Measurements from ENCODE around the gene SEL1L. TPM values are rescaled to one million over a fixed set of nuclear protein-coding genes. Genes with fewer than 3 reads are reported as not detected.

The SEL1L gene
- total RNA-seq, 2 experiments from 2014 or later = 48.9 to 51.3 TPM

DNA sequence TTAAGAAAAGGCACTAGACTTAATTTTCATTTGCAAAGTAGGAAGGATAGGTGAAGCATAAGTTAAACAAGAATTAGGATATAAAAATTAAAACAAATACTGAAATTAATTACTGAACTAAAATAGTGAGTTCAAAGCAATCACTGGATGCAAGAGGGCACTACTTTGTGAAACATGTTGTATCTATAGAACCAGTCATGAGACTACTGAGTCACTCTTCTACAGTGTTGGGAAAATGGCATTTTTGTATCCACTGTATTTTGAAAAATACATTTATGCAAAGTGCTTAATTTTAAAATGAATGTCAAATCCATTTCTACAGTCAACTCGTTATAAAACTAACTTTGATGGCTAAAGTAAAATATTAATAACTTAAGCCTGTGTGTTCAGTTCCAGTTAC lies 47.9 kb downstream of the SEL1L start:
- no peak overlapping the region for H3K27ac Mint-ChIP-seq
- H3K9me3 Mint-ChIP-seq (ENCODE audit: insufficient read depth) = no peaks in the 10 kb centered on the region
- peaks cover 59% of the 10 kb centered on the region for H3K36me3 Mint-ChIP-seq (ENCODE audit: low read depth)
- ChIA-PET CTCF (interaction anchor here (1.2 to 2.4 kb wide), 2 partner anchors 14 to 21 kb away, joined by 4 to 14 read pairs; no protein-coding TSS in a partner anchor), POLR2A (no interaction called here)
- ATAC-seq (no peak), DNase-seq (no peak)
- H3K27me3 Mint-ChIP-seq (ENCODE audit: low read depth) = no peaks in the 10 kb centered on the region
- no peak overlapping the region for H3K4me3 Mint-ChIP-seq
- H3K4me1 Mint-ChIP-seq (ENCODE audit: low read depth) = peaks cover 8% of the 10 kb centered on the region

GRCh38 chr14:81485372-81485771 lies 48.3 kb downstream of the SEL1L start:
- Mint-ChIP-seq H3K4me3 (no peak overlapping the region), H3K36me3 (ENCODE audit: low read depth) (peaks cover 59% of the 10 kb centered on the region), H3K9me3 (ENCODE audit: insufficient read depth) (no peaks in the 10 kb centered on the region), H3K4me1 (ENCODE audit: low read depth) (peaks cover 10% of the 10 kb centered on the region), H3K27ac (peak overlapping the region; percentile 24), H3K27me3 (ENCODE audit: low read depth) (no peaks in the 10 kb centered on the region)
- POLR2A ChIA-PET = no interaction called here
- peak; percentile 39 for DNase-seq
- CTCF ChIA-PET = interaction anchor here (1.2 to 2.4 kb wide), 2 partner anchors 13 to 20 kb away, joined by 4 to 14 read pairs; no protein-coding TSS in a partner anchor
- ATAC-seq = peak; percentile 49

GRCh38 chr14:81484120-81484519 lies 49.5 kb downstream of the SEL1L start:
- CTCF ChIA-PET = interaction anchor here (2.4 kb wide), 1 partner anchor 19 kb away, joined by 14 read pairs; no protein-coding TSS in a partner anchor
- no peaks in the 10 kb centered on the region for H3K27me3 Mint-ChIP-seq (ENCODE audit: low read depth)

DNA sequence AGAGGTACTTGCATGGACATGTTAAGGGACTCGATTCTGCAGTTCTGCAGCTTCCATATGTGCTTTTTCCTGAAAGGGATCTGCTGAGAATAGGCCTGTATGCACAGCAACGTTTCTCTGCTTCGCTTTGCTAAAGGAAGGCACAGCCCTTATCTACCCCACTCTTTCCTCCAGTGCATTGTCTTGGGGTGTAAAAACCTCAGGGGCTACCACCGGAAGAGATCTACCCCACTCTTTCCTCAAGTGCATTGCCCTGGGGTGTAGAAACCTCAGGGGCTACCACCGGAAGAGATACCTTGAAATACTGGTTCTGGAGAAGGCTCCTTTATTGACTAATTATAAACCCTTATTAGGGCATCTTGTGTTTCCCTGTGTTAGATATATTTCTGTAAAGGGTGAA lies 52.9 kb downstream of the SEL1L start:
- peaks cover 18% of the 10 kb centered on the region for H3K4me1 Mint-ChIP-seq (ENCODE audit: low read depth)
- peaks cover 57% of the 10 kb centered on the region for H3K36me3 Mint-ChIP-seq (ENCODE audit: low read depth)
- H3K4me3 Mint-ChIP-seq = no peak overlapping the region
- no peaks in the 10 kb centered on the region for H3K9me3 Mint-ChIP-seq (ENCODE audit: insufficient read depth)
- no peaks in the 10 kb centered on the region for H3K27me3 Mint-ChIP-seq (ENCODE audit: low read depth)
- DNase-seq = no peak
- peak; percentile 69 for ATAC-seq
- H3K27ac Mint-ChIP-seq = no peak overlapping the region
- POLR2A ChIA-PET = no interaction called here
- CTCF ChIA-PET = no interaction called here

More at GRCh38 chr14:81484120-81484519, 49.5 kb downstream of the SEL1L start:
- ATAC-seq = no peak
- POLR2A ChIA-PET = no interaction called here
- Mint-ChIP-seq H3K36me3 (ENCODE audit: low read depth) (peaks cover 59% of the 10 kb centered on the region), H3K9me3 (ENCODE audit: insufficient read depth) (no peaks in the 10 kb centered on the region), H3K4me3 (no peak overlapping the region), H3K27ac (no peak overlapping the region), H3K4me1 (ENCODE audit: low read depth) (peaks cover 12% of the 10 kb centered on the region)
- DNase-seq = no peak

DNA sequence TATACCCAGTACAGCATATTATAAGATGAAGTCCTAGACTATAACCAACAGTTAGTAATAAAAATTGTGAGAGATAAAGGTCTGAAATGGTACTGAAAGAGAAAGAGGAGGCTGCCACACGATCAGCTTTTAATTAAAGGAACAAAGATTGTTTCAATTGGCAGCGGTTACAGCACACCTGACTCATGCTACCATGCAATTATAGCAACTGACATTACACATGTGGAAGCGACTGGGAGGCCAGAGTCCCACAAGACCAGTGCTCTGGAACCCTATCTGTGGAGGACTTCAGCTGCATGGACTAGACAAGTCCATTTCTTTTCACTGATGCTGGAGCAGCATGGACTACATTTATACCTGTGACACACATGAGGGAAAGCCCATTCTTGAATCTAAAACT lies 55.2 kb downstream of the SEL1L start:
- Mint-ChIP-seq H3K4me3 (no peak overlapping the region), H3K4me1 (ENCODE audit: low read depth) (peaks cover 33% of the 10 kb centered on the region), H3K27ac (no peak overlapping the region), H3K27me3 (ENCODE audit: low read depth) (no peaks in the 10 kb centered on the region), H3K9me3 (ENCODE audit: insufficient read depth) (no peaks in the 10 kb centered on the region), H3K36me3 (ENCODE audit: low read depth) (peaks cover 55% of the 10 kb centered on the region)
- ATAC-seq (no peak), DNase-seq (no peak)
- CTCF ChIA-PET = interaction anchor here (1.0 kb wide), 1 partner anchor 9 kb away, joined by 4 read pairs; no protein-coding TSS in a partner anchor
- POLR2A ChIA-PET = no interaction called here

GRCh38 chr14:81476816-81477215 lies 56.8 kb downstream of the SEL1L start:
- no peak overlapping the region for H3K27ac Mint-ChIP-seq
- H3K4me3 Mint-ChIP-seq = no peak overlapping the region
- ChIA-PET POLR2A (no interaction called here), CTCF (interaction anchor here (2.1 kb wide), 1 partner anchor 12 kb away, joined by 13 read pairs; no protein-coding TSS in a partner anchor)
- H3K4me1 Mint-ChIP-seq (ENCODE audit: low read depth) = peaks cover 48% of the 10 kb centered on the region
- no peaks in the 10 kb centered on the region for H3K27me3 Mint-ChIP-seq (ENCODE audit: low read depth)
- peaks cover 65% of the 10 kb centered on the region for H3K36me3 Mint-ChIP-seq (ENCODE audit: low read depth)
- no peaks in the 10 kb centered on the region for H3K9me3 Mint-ChIP-seq (ENCODE audit: insufficient read depth)
- ATAC-seq = no peak
- no peak for DNase-seq

GRCh38 chr14:81474685-81475324 lies 58.8 kb downstream of the SEL1L start:
- H3K9me3 Mint-ChIP-seq (ENCODE audit: insufficient read depth) = no peaks in the 10 kb centered on the region
- DNase-seq = no peak
- H3K27me3 Mint-ChIP-seq (ENCODE audit: low read depth) = no peaks in the 10 kb centered on the region
- H3K36me3 Mint-ChIP-seq (ENCODE audit: low read depth) = peaks cover 71% of the 10 kb centered on the region
- peak; percentile 37 for ATAC-seq
- peak overlapping the region; percentile 93 for H3K27ac Mint-ChIP-seq
- ChIA-PET POLR2A (no interaction called here), CTCF (interaction anchor here (2.7 kb wide), 1 partner anchor 10 kb away, joined by 17 read pairs; no protein-coding TSS in a partner anchor)
- H3K4me1 Mint-ChIP-seq (ENCODE audit: low read depth) = peaks cover 62% of the 10 kb centered on the region
- peak overlapping the region; percentile 63 for H3K4me3 Mint-ChIP-seq

- peaks cover 68% of the 10 kb centered on the region for H3K36me3 Mint-ChIP-seq (ENCODE audit: low read depth)
- peak overlapping the region; percentile 63 for H3K4me3 Mint-ChIP-seq
- H3K4me1 Mint-ChIP-seq (ENCODE audit: low read depth) = peaks cover 65% of the 10 kb centered on the region
- DNase-seq = no peak
- H3K27me3 Mint-ChIP-seq (ENCODE audit: low read depth) = no peaks in the 10 kb centered on the region
- POLR2A ChIA-PET = no interaction called here
- peak overlapping the region; percentile 93 for H3K27ac Mint-ChIP-seq
- ATAC-seq = peak; percentile 77
- H3K9me3 Mint-ChIP-seq (ENCODE audit: insufficient read depth) = no peaks in the 10 kb centered on the region
- CTCF ChIA-PET = interaction anchor here (2.7 kb wide), 1 partner anchor 10 kb away, joined by 17 read pairs; no protein-coding TSS in a partner anchor
Measured at GRCh38 chr14:81474148-81474492, 59.5 kb downstream of the SEL1L start.

DNA sequence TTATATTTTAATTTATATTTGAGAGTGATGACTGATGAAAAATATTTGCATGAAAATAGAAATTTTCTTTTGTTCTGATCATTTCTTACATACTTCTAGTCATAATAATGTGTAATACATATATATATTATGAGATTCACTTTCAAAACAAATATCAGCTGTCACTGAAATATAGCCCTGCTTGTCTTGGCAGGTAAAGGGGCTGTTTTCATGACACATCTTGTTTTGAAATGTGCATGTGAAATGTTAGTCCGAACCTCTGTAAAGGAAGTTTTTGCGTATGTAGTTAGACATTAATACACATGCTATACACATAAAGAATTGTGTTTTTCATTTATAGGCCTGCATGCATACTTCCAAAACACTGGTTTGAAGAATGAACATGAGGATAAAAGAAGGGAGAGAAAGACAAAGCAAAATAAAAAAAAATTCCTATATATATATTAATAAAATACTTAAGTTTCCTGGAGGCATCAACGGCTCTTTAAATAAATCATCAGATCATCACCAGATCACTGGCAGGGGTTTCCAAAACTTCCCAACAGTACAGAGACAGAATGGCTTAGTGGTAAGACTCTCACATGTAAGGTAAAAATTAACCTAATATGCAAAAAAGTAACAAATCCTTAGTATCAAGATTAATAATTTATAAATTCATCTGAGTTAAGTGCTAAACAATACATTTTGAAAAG lies 60.1 kb downstream of the SEL1L start:
- Mint-ChIP-seq H3K27me3 (ENCODE audit: low read depth) (no peaks in the 10 kb centered on the region), H3K36me3 (ENCODE audit: low read depth) (peaks cover 63% of the 10 kb centered on the region)
- CTCF ChIA-PET = interaction anchor here (2.7 kb wide), 1 partner anchor 9 kb away, joined by 17 read pairs; no protein-coding TSS in a partner anchor

GRCh38 chr14:81472096-81472800 lies 61.4 kb downstream of the SEL1L start:
- ChIA-PET CTCF (interaction anchor here (0.9 to 2.7 kb wide), 5 partner anchors 8 to 485 kb away, joined by 3 to 17 read pairs (median 4); no protein-coding TSS in a partner anchor), POLR2A (interaction anchor here (1.4 to 2.8 kb wide), 2 partner anchors 7 to 251 kb away, joined by 4 to 8 read pairs; partner anchors contain the start of gene GTF2A1)
- Mint-ChIP-seq H3K4me3 (no peak overlapping the region), H3K27me3 (ENCODE audit: low read depth) (no peaks in the 10 kb centered on the region), H3K36me3 (ENCODE audit: low read depth) (peaks cover 57% of the 10 kb centered on the region), H3K9me3 (ENCODE audit: insufficient read depth) (no peaks in the 10 kb centered on the region), H3K27ac (no peak overlapping the region), H3K4me1 (ENCODE audit: low read depth) (peaks cover 67% of the 10 kb centered on the region)
- no peak for DNase-seq
- ATAC-seq = no peak

More for the DNA sequence above, 60.1 kb downstream of the SEL1L start:
- ATAC-seq = peak; percentile 34
- POLR2A ChIA-PET = interaction anchor here (1.4 kb wide), 1 partner anchor 9 kb away, joined by 4 read pairs; no protein-coding TSS in a partner anchor
- DNase-seq = no peak
- peak overlapping the region; percentile 63 for H3K4me3 Mint-ChIP-seq
- H3K9me3 Mint-ChIP-seq (ENCODE audit: insufficient read depth) = no peaks in the 10 kb centered on the region
- peaks cover 67% of the 10 kb centered on the region for H3K4me1 Mint-ChIP-seq (ENCODE audit: low read depth)
- H3K27ac Mint-ChIP-seq = peak overlapping the region; percentile 93

- peak overlapping the region; percentile 62 for H3K4me3 Mint-ChIP-seq
- ChIA-PET POLR2A (interaction anchor here (2.8 kb wide), 1 partner anchor 250 kb away, joined by 8 read pairs; the partner anchor contains the start of gene GTF2A1), CTCF (interaction anchor here (1.1 kb wide), 1 partner anchor 481 kb away, joined by 3 read pairs; no protein-coding TSS in a partner anchor)
- H3K9me3 Mint-ChIP-seq (ENCODE audit: insufficient read depth) = no peaks in the 10 kb centered on the region
- ATAC-seq (peak; percentile 18), DNase-seq (no peak)
- H3K27me3 Mint-ChIP-seq (ENCODE audit: low read depth) = no peaks in the 10 kb centered on the region
- peaks cover 64% of the 10 kb centered on the region for H3K4me1 Mint-ChIP-seq (ENCODE audit: low read depth)
- H3K27ac Mint-ChIP-seq = peak overlapping the region; percentile 82
- peaks cover 47% of the 10 kb centered on the region for H3K36me3 Mint-ChIP-seq (ENCODE audit: low read depth)
Measured at GRCh38 chr14:81471062-81471461, 62.6 kb downstream of the SEL1L start.
